ENCODE data around the gene C19orf81. TPM values are rescaled to one million over a fixed set of nuclear protein-coding genes. Genes with fewer than 3 reads are reported as not detected.

The C19orf81 gene
- total and polyA plus RNA-seq, 2 donors (not counting 3 experiments of a cell fraction or from before 2014, with no cell fraction given) = 0.79 to 2.5 TPM

DNA sequence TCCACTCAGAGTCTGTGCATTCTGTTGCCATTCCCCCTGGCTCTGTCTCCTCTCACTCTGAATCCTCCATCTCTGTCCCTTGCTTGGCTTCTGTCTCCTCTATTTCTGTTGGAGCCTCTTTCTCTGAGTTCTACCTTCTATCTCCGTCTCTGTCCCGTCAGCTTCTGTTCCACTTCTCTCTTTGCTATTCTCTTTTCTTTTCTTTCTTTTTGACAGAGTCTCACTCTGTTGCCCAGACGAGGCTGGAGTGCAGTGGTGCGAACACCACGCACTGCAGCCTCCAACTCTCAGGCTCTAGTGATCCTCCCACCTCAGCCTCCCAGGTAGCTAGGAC lies 47.2 kb upstream of the C19orf81 start:
- no peak for FAIRE-seq
- H3K9me3 ChIP-seq (replicated peaks; ENCODE audit: control insufficient read depth, insufficient read depth, low read length) = no peaks in the 10 kb centered on the region
- no peak for TF ChIP-seq MYC (IDR thresholded peaks at IDR 0.05; ENCODE audit: low read depth, low read length)
- TF ChIP-seq FOS (IDR thresholded peaks at IDR 0.05; ENCODE audit: borderline replicate concordance, insufficient read depth, low read length) = no peak
- no peak for TF ChIP-seq JUN (IDR thresholded peaks at IDR 0.05; ENCODE audit: borderline replicate concordance, insufficient read depth, insufficient read length, low read depth)
- TF ChIP-seq POLR2AphosphoS5 (IDR thresholded peaks at IDR 0.05; ENCODE audit: insufficient read depth, low read depth, low read length) = no peak
- no peak for TF ChIP-seq GATA2 (IDR thresholded peaks at IDR 0.05; ENCODE audit: insufficient read depth, insufficient read length, low read depth, low read length)
- no peak for TF ChIP-seq POLR2A (IDR thresholded peaks at IDR 0.05; ENCODE audit: low read depth, low read length)
- no peak for TF ChIP-seq EZH2 (IDR thresholded peaks at IDR 0.05; ENCODE audit: borderline replicate concordance, low read depth, low read length, severe bottlenecking)
- TF ChIP-seq, protein P1, sequence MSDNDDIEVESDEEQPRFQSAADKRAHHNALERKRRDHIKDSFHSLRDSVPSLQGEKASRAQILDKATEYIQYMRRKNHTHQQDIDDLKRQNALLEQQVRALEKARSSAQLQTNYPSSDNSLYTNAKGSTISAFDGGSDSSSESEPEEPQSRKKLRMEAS (IDR thresholded peaks at IDR 0.05; ENCODE audit: insufficient read depth, insufficient read length) = no peak
- TF ChIP-seq, protein P2, sequence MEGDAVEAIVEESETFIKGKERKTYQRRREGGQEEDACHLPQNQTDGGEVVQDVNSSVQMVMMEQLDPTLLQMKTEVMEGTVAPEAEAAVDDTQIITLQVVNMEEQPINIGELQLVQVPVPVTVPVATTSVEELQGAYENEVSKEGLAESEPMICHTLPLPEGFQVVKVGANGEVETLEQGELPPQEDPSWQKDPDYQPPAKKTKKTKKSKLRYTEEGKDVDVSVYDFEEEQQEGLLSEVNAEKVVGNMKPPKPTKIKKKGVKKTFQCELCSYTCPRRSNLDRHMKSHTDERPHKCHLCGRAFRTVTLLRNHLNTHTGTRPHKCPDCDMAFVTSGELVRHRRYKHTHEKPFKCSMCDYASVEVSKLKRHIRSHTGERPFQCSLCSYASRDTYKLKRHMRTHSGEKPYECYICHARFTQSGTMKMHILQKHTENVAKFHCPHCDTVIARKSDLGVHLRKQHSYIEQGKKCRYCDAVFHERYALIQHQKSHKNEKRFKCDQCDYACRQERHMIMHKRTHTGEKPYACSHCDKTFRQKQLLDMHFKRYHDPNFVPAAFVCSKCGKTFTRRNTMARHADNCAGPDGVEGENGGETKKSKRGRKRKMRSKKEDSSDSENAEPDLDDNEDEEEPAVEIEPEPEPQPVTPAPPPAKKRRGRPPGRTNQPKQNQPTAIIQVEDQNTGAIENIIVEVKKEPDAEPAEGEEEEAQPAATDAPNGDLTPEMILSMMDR (IDR thresholded peaks at IDR 0.05; ENCODE audit: extremely low read depth in 1 of 2, insufficient read depth in 1 of 2, low read depth in 1 of 2, low read length in 2 of 2) = no peak
- H3K9me1 ChIP-seq (replicated peaks; ENCODE audit: control insufficient read depth, extremely low read depth, insufficient read depth, low read length) = no peaks in the 10 kb centered on the region
- no peak overlapping the region for H3K4me2 ChIP-seq (ENCODE audit: insufficient read depth, low read length)
- BruUV-seq (replicated peaks) = no TSS peak
- H4K20me1 ChIP-seq (replicated peaks; ENCODE audit: control insufficient read depth, extremely low read depth, insufficient read depth, low read length) = no peaks in the 10 kb centered on the region
- DNase-seq (ENCODE audit: low read depth, low spot score) = no peak
- CTCF ChIA-PET = interaction anchor here (1.7 kb wide), 1 partner anchor 46 kb away, joined by 5 read pairs; no protein-coding TSS in a partner anchor
- no peak overlapping the region for H3K27ac ChIP-seq (ENCODE audit: insufficient read depth, low read depth, low read length)
- intact Hi-C loops (cut with micrococcal nuclease) = loop anchor here (5.0 kb wide), 1 partner anchor 320 kb away; no protein-coding TSS in a partner anchor
- no peak overlapping the region for H3K9ac ChIP-seq (replicated peaks; ENCODE audit: extremely low read depth, insufficient read depth, low read length)
- dilution Hi-C loops (cut with MboI; ENCODE audit: extremely low pct_ligation_motif_present, low sequenced_read_pairs) = no loop called here
- H2AFZ ChIP-seq (ENCODE audit: low read depth, low read length) = no peak overlapping the region
- H3K4me3 ChIP-seq (replicated peaks in 1 of 3; ENCODE audit: insufficient read depth in 1 of 3, low read depth in 1 of 3, low read length in 3 of 3) = no peak overlapping the region
- no peaks in the 10 kb centered on the region for H3K79me2 ChIP-seq (ENCODE audit: control insufficient read depth, insufficient read depth, low read length)
- H3K4me1 ChIP-seq (ENCODE audit: control insufficient read depth, extremely low read depth, insufficient read depth, low read length) = peaks cover 19% of the 10 kb centered on the region
- H3K36me3 ChIP-seq (ENCODE audit: control insufficient read depth in 2 of 2, extremely low read depth in 1 of 2, insufficient read depth in 2 of 2, low read length in 2 of 2) = no peaks in the 10 kb centered on the region
- POLR2A ChIA-PET = no interaction called here
- H3K27me3 ChIP-seq (ENCODE audit: control insufficient read depth in 2 of 2, insufficient read depth in 2 of 2, low read length in 2 of 2) = no peaks in the 10 kb centered on the region

All from endothelial cell of umbilical vein (primary cell).